Muscle layer of colon (tissue), 2 donors: ENCODE results near the gene DNAI1.
A peak's percentile ranks its signal among the peaks of the same experiment; 100 is the strongest.
"Not testable (repeated sequence)": the region's sequence is repeated elsewhere in the genome, so short reads cannot be mapped to it uniquely, and the experiment has no call there.

Experiments used
- H3K27ac ChIP-seq: one replicate; pipeline ENCODE4 v1.7.0; 2013; ENCODE audit warnings: low read depth, mild to moderate bottlenecking, low read length, moderate library complexity
- H3K27me3 ChIP-seq, 2 donors: one replicate each; pipeline ENCODE4 v1.7.0; 2013; ENCODE audit warnings: low read length in 2 of 2, mild to moderate bottlenecking in 2 of 2; ENCODE audit not compliant: insufficient read depth in 2 of 2, control insufficient read depth in 1 of 2
- H3K36me3 ChIP-seq: one replicate; pipeline ENCODE4 v1.7.0; 2013; ENCODE audit warnings: mild to moderate bottlenecking, low read length; ENCODE audit not compliant: insufficient read depth
- H3K4me1 ChIP-seq: one replicate; pipeline ENCODE4 v1.7.0; 2013; ENCODE audit warnings: mild to moderate bottlenecking, low read length; ENCODE audit not compliant: insufficient read depth
- H3K4me3 ChIP-seq, 2 donors: one replicate each; pipeline ENCODE4 v1.7.0; 2013; ENCODE audit warnings: low read length in 2 of 2, low read depth in 1 of 2, mild to moderate bottlenecking in 1 of 2, moderate library complexity in 1 of 2
- H3K9ac ChIP-seq: one replicate; pipeline ENCODE4 v1.7.0; 2013; ENCODE audit warnings: low read length
- H3K9me3 ChIP-seq: one replicate; pipeline ENCODE4 v1.7.0; 2013; ENCODE audit warnings: mild to moderate bottlenecking, low read length
- donor health status: abdominal sarcoma.
- donor health status: Adenocarcinoma of cecum.

The DNAI1 gene

DNA sequence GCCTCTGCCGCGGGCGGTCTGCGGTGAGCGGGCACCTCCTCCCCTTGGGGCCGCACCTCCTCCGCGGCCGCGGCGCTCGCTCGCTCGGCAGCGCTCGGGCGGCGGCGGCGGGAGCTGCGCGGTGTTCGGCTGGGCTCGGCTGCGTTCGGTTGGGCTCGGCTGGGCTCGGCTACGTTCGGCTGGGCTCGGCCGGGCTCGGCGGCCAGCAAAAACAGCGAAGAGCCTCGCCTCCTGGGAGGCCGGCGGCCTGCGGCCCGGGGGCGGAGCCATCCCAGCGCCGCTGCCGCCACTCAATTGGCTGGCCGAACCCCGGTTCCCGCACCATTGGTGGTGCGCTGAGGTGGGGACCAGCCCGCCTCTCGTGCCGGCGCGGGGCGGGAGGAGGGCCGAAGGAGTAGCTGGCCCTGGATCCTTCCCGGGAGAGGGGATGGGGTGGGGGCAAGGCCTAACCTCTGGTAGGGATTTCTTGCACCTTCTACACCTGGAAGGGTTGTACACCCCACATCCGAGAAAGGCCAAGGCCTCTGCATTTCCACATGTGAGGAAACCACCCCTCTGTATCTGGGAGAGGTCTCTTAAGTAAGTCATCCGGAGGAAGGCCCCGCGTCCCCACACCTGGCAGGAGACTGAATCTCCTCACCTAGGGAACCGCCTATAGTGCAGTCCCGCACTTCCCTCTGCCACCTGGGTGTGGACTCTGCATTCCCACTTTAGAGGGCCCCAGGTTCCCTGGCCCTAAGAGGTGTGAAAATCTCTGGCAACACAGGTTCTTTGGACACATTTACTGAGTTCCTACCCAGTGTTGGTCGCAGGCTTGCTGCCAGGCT lies 64.6 kb downstream of the DNAI1 start, which contains the start of gene ENHO:
Gene ENHO, minus strand, starts transcription at position 20 of the 827 bp plus-strand sequence. CDS start 1,295 bp downstream, outside the sequence.
- H3K9me3 ChIP-seq, result no peaks in the 10 kb centered on the region
- peaks cover 10% of the 10 kb centered on the region for H3K4me1 ChIP-seq
- H3K9ac ChIP-seq, result peak within 1 kb of the TSS; percentile 24
- no peaks in the 10 kb centered on the region for H3K36me3 ChIP-seq
- H3K27ac ChIP-seq, result no peak within 1 kb of the TSS
- no peaks in the 10 kb centered on the region for H3K27me3 ChIP-seq
- peak within 1 kb of the TSS; percentile 50 to 56 for H3K4me3 ChIP-seq

DNA sequence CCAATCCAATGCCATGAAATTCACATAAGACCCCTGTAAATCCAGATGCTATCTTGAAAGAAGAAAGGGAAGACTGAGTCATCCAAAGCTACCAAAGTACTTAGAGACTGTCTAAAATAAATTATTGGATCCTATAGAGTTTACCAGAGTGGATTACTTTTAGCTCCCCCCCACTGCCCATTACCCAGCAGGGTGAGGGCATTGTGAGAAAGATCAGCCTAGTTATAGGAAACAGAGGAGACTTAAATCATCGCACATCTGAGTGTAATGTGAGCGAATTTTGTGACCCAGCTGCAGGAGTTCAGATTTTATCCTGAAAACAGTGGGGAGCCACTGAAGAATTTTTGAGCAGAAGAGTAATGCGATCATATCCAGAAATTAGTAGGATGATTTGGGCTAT lies 65.7 kb downstream of the DNAI1 start:
- H3K4me3 ChIP-seq, result no peak overlapping the region
- no peak overlapping the region for H3K27ac ChIP-seq
- no peak overlapping the region for H3K9ac ChIP-seq
- H3K4me1 ChIP-seq, result peaks cover 10% of the 10 kb centered on the region
- no peaks in the 10 kb centered on the region for H3K9me3 ChIP-seq
- no peaks in the 10 kb centered on the region for H3K36me3 ChIP-seq
- H3K27me3 ChIP-seq, result no peaks in the 10 kb centered on the region

DNA sequence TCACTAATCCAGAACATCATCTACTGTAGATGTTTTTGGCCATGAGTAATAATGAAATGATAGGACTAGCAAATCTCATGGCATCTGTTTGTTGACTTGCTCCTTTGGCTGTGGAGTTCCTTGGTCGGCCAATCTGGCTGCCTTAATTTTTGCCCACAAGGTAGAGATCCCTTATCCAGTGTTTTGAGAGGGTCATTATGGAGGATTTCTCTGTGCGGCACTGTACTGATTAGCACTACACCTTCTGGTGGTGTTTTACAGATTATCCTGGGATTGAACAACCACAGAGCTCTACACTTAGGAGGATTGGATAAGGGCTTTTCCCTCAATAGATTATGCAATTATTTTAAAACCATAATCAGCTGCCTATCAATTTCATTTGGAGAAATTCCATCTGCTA lies 67.4 kb downstream of the DNAI1 start:
- Histone ChIP-seq H3K9me3 (no peaks in the 10 kb centered on the region), H3K4me1 (peaks cover 10% of the 10 kb centered on the region), H3K27ac (no peak overlapping the region), H3K36me3 (no peaks in the 10 kb centered on the region), H3K4me3 (no peak overlapping the region), H3K9ac (no peak overlapping the region), H3K27me3 (no peaks in the 10 kb centered on the region)

DNA sequence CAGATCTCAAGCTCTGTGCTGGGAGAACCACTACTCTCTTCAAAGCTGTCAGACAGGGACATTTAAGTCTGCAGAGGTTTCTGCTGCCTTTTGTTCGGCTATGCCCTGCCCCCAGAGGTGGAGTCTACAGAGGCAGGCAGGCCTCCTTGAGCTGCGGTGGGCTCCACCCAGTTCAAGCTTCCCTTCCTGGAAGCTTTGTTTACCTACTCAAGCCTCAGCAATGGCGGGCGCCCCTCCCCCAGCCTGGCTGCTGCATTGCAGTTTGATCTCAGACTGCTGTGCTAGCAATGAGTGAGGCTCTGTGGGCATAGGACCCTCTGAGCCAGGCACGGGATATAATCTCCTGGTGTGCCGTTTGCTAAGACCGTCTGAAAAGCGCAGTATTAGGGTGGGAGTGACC lies 73.4 kb downstream of the DNAI1 start:
- H3K27me3 ChIP-seq, H3K4me3 ChIP-seq, H3K9me3 ChIP-seq, H3K9ac ChIP-seq, H3K4me1 ChIP-seq, H3K27ac ChIP-seq, H3K36me3 ChIP-seq: not testable (repeated sequence)

DNA sequence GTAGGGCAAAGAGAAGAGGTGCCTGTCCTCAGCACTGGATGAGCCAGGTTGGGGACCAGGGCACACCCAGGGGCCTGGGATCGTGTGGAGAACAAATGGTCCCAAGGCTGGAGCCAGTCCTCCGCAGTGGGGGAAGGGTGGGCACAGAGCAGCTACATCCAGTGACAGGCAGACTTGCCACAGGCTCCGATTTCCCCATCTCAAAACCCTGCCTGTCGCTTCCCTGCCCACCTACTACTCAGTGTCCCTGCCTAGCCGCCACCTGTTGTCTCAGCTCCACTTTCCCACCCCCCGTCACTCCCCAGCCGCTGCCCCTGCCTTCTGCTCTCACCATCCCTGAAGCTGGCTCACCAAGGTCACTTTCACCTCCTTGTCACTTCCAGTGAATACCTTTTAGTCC lies 78.1 kb downstream of the DNAI1 start:
- H3K4me3 ChIP-seq, result no peak overlapping the region
- no peak overlapping the region for H3K27ac ChIP-seq
- no peaks in the 10 kb centered on the region for H3K4me1 ChIP-seq
- no peaks in the 10 kb centered on the region for H3K9me3 ChIP-seq
- no peak overlapping the region for H3K9ac ChIP-seq
- no peaks in the 10 kb centered on the region for H3K36me3 ChIP-seq
- no peaks in the 10 kb centered on the region for H3K27me3 ChIP-seq

DNA sequence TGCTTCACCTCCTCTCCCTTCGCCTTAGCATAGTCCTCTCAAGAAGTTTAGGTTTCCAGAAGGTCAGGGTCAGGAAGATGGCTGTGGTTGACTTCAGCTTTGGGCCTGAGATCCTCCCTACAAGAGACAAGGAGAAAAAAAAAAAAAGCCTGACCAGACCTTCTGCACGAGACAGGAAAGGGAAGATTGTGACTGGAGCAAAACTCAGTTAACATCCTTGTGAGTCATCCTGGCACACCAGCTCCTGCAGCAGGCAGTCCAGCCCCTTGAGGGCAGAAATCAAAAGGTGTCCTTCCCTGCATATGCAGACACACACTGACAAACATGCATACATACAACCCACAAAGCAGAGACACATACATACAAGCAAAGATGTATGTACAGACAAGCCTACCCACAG lies 82.2 kb downstream of the DNAI1 start:
- H3K36me3 ChIP-seq, result no peaks in the 10 kb centered on the region
- H3K4me3 ChIP-seq, result no peak overlapping the region
- H3K9me3 ChIP-seq, result no peaks in the 10 kb centered on the region
- no peaks in the 10 kb centered on the region for H3K4me1 ChIP-seq
- H3K9ac ChIP-seq, result no peak overlapping the region
- no peak overlapping the region for H3K27ac ChIP-seq
- no peaks in the 10 kb centered on the region for H3K27me3 ChIP-seq

DNA sequence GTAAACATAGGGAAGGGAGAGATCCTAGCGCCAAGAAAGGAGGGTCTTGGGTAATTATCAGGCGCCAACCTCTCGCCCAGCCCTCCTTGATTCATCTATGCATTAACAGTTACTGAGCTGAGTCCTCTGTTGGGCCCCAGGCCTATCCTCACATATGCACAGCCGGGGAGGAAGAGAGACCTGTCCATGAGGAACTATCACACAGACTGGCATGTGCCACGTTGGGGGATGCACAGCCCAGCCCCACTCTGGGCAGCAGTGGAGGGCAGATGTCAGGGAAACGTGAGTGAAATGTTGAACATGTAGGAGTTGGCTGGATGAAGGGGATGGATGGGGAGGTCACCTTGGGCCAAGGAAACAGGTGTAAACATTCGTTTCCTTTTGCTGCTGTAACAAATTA lies 82.9 kb downstream of the DNAI1 start:
- Histone ChIP-seq H3K27me3 (no peaks in the 10 kb centered on the region), H3K36me3 (no peaks in the 10 kb centered on the region), H3K27ac (no peak overlapping the region), H3K4me3 (no peak overlapping the region), H3K4me1 (no peaks in the 10 kb centered on the region), H3K9me3 (no peaks in the 10 kb centered on the region), H3K9ac (no peak overlapping the region)

DNA sequence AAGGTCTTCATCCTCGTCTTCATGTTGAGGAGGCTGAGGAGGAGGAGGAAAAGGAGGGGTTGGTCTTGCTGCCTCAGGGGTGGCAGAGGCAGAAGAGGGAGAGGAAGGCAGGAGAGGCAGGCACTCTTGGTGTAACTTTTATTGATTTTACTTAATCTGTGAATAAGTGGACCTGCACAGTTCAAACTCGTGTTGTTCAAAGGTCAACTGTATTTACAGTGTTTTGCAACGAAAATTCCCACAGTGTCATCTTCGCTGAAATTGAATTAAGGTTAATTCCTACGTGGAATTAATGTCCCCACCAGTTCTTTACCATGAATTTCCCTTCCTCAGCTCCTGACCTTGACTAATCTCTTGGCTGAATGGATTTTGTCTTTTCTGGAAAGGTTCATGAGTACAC lies 85.4 kb downstream of the DNAI1 start:
- no peak overlapping the region for H3K4me3 ChIP-seq
- H3K4me1 ChIP-seq, result no peaks in the 10 kb centered on the region
- no peak overlapping the region for H3K27ac ChIP-seq
- H3K9ac ChIP-seq, result no peak overlapping the region
- no peaks in the 10 kb centered on the region for H3K9me3 ChIP-seq
- H3K27me3 ChIP-seq, result peaks cover 0 to 13% of the 10 kb centered on the region in 2 donors
- no peaks in the 10 kb centered on the region for H3K36me3 ChIP-seq

DNA sequence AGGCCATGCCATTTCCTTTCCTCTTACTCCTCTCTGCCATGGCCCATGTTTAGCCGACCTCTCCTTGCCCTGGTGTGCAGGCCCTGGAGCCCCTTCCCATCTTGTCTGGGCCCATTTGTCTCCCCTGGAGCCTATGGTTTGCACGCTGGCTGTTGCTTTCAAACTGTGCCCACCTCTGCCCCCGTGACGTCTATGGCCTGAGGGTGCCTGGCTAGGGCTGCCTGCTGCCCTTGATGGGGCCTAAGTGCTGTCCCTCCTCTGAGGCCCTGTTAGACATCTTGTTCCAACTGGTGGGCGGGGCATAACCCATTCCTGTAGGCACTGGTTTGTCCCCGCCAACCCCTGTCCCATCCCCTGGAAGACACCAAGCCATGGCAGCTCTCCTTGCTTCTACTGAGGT lies 86.9 kb downstream of the DNAI1 start:
- no peak overlapping the region for H3K4me3 ChIP-seq
- no peak overlapping the region for H3K9ac ChIP-seq
- no peaks in the 10 kb centered on the region for H3K9me3 ChIP-seq
- H3K27me3 ChIP-seq, result peaks cover 0 to 13% of the 10 kb centered on the region in 2 donors
- H3K27ac ChIP-seq, result no peak overlapping the region
- no peaks in the 10 kb centered on the region for H3K4me1 ChIP-seq
- H3K36me3 ChIP-seq, result no peaks in the 10 kb centered on the region

DNA sequence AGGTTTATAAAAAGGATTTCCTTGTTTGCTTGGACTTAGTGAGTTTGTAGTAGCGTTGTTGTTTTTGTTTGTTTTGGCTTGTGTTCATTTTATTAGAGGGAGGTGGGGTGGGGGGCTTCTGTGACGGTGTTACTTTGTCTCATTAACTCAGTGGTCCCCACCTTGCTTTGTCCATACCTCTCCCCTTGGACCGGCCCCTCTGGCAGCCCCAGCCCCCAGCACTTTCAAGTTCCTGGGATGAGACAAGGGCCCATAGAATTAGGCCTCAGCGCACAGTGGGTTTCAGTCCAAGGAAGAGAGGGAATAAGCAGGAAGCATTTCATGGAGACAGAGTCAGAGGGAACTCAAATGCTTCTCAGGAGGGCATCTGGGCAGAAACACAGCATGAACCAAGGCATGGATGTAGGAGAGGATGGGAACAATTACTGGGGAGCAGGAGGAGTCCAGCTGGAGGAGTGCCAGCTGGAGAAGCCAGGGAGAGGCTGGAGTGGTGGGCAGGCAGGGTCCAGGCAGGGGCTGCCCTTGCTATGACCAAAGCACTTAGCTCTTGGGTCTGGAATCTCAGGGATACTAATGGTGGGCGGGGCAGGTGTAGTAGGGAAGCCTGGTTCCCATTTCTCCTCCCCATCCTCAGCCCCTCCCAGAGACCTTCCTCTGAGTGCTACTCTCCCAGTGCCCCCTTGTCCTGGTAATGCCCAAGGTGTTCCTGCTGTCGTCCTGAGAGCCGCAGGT lies 87.7 kb downstream of the DNAI1 start:
- no peaks in the 10 kb centered on the region for H3K9me3 ChIP-seq
- H3K4me1 ChIP-seq, result no peaks in the 10 kb centered on the region
- no peaks in the 10 kb centered on the region for H3K36me3 ChIP-seq
- H3K4me3 ChIP-seq, result no peak overlapping the region
- no peak overlapping the region for H3K9ac ChIP-seq
- no peak overlapping the region for H3K27ac ChIP-seq
- peaks cover 0 to 13% of the 10 kb centered on the region in 2 donors for H3K27me3 ChIP-seq

DNA sequence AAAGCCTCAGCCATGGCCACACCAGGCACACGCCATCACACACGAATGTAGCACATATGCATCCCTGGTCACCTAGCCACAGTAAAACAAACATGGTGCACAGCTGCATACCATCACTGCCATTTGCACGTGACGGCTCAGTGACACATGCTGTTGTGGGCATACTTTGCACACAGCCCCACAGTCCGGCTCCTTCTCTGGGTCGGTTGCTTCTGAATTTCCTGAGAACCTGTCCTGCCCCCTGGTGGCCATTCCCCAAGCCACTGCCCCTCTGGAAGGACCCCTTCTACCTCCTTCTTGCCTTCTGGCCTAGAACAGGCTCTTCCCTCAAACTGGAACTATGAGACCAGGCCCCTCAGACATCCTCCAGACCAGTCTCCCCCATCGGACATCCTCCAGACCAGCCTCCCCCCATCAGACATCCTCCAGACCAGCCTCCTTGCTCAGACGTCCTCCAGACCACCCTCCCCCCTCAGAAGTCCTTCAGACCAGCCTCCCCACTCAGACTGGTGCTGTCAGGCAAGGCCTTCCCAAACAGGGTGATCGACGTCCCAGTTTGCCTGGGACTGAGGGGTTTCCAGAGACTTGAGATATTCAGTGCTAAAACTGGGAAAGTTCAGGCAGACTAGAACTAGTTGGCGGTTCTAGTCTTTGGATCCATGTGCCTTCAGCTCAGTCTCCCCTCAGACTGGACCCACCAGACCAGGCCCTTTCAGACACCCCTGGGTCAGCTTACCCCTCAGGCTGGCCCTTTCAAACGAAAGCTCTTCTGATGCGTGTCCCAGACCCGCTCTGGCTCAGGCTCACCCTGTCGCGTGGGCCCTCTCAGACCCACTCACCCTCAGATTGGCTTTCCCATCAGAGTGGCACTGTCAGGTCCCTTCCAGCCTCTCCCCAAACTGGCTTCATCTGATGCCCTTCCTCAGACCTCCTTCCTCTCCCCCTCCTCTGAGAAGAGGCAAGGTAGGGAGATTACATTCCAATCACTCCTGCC lies 88.5 kb downstream of the DNAI1 start:
- no peaks in the 10 kb centered on the region for H3K9me3 ChIP-seq
- peaks cover 0 to 13% of the 10 kb centered on the region in 2 donors for H3K27me3 ChIP-seq
- H3K4me3 ChIP-seq, result no peak overlapping the region
- no peaks in the 10 kb centered on the region for H3K36me3 ChIP-seq
- H3K9ac ChIP-seq, result no peak overlapping the region
- no peaks in the 10 kb centered on the region for H3K4me1 ChIP-seq
- no peak overlapping the region for H3K27ac ChIP-seq
